ENCODE data around the gene FLYWCH2.
"Not testable (repeated sequence)": the region's sequence is repeated elsewhere in the genome, so short reads cannot be mapped to it uniquely, and the experiment has no call there.

FLYWCH2 gene

GRCh38 chr16:2915196-2915929 is 32.3 kb downstream of the FLYWCH2 start:
- no peak for DNase-seq

GRCh38 chr16:2919511-2920255 is 36.7 kb downstream of the FLYWCH2 start:
- peak; percentile 63 for DNase-seq

GRCh38 chr16:2923481-2923880 is 40.5 kb downstream of the FLYWCH2 start:
- no peak for DNase-seq

GRCh38 chr16:2924901-2925755 is 42.1 kb downstream of the FLYWCH2 start:
- DNase-seq: no peak

- no peak for DNase-seq
These were observed 43.1 kb downstream of the FLYWCH2 start for GRCh38 chr16:2925951-2926649.

GRCh38 chr16:2926650-2926999 is 43.6 kb downstream of the FLYWCH2 start:
- no peak for DNase-seq

- peak; percentile 92 for DNase-seq
These were observed 44.1 kb downstream of the FLYWCH2 start for GRCh38 chr16:2927010-2927646.

GRCh38 chr16:2928151-2928550 is 45.1 kb downstream of the FLYWCH2 start:
- not testable (repeated sequence) for DNase-seq

- no peak for DNase-seq
These were observed 45.8 kb downstream of the FLYWCH2 start for GRCh38 chr16:2928796-2929195.

- no peak for DNase-seq
These were observed 46.7 kb downstream of the FLYWCH2 start for GRCh38 chr16:2929693-2930092.

- DNase-seq: no peak
These were observed 47.2 kb downstream of the FLYWCH2 start for GRCh38 chr16:2930236-2930635.

GRCh38 chr16:2931231-2931914 is 48.4 kb downstream of the FLYWCH2 start:
- not testable (repeated sequence) for DNase-seq

GRCh38 chr16:2933136-2933535 is 50.1 kb downstream of the FLYWCH2 start:
- no peak for DNase-seq

- no peak for DNase-seq
These were observed 50.7 kb downstream of the FLYWCH2 start for GRCh38 chr16:2933701-2934100.

- DNase-seq: no peak
These were observed 51.4 kb downstream of the FLYWCH2 start for GRCh38 chr16:2934450-2934849.

- DNase-seq: no peak
These were observed 53.5 kb downstream of the FLYWCH2 start for GRCh38 chr16:2936436-2937011.

- DNase-seq: no peak
These were observed 54.2 kb downstream of the FLYWCH2 start for GRCh38 chr16:2937170-2937569.

- no peak for DNase-seq
These were observed 55.2 kb downstream of the FLYWCH2 start for GRCh38 chr16:2938206-2938605.

- DNase-seq: no peak
These were observed 57.0 kb downstream of the FLYWCH2 start for GRCh38 chr16:2939968-2940367.

GRCh38 chr16:2942045-2942444 is 59.0 kb downstream of the FLYWCH2 start:
- DNase-seq: no peak

- not testable (repeated sequence) for DNase-seq
These were observed 60.7 kb downstream of the FLYWCH2 start for GRCh38 chr16:2943716-2944115.
